HepG2 (cell line): ENCODE measurements around the gene GUCY2C. TPM values are rescaled to one million over a fixed set of nuclear protein-coding genes. Genes with fewer than 3 reads are reported as not detected.

Experiments
- ATAC-seq: fragments of 200-7000 bp; cut with Tn5 transposase; 3 replicates; pipeline ENCODE4 v1.9.1; 2020; ENCODE audit warnings: mild to moderate bottlenecking, moderate library complexity
- BruUV-seq: library from RNA; stranded (reverse); fragments of 400-500 nt; replicated peaks from 2 replicates; lab custom pipeline; 2021; lab: Mats Ljungman, UMichigan
- CTCF ChIA-PET: fragments of 300-600 bp; formaldehyde crosslinking; extraction: SDS; loops from one replicate; lab custom pipeline; 2021; ENCODE audit warnings: low total read pairs, inconsistent platforms, low intra/inter-chr PET ratio; lab: Yijun Ruan, JAX
- POLR2A ChIA-PET: fragments of 350-600 bp; sonication (Branson Sonifier 250); formaldehyde crosslinking; loops from one replicate; lab custom pipeline; 2020; ENCODE audit warnings: antibody characterized with exemption, inconsistent platforms; lab: Yijun Ruan, JAX
- DNase-seq: peaks from one replicate; pipeline ENCODE4 v3.0.0-alpha.2; 2015; ENCODE audit warnings: low spot score
- FAIRE-seq: peaks from 3 replicates; lab custom pipeline; 2011; peaks lifted over from hg19 to GRCh38; lab: Jason Lieb, UNC
- H2AFZ ChIP-seq: one replicate; pipeline ENCODE4 v1.6.1; 2011; ENCODE audit warnings: low read length, inconsistent platforms
- H3K27ac ChIP-seq: fragments of 300-600 bp; 3 replicates; pipeline ENCODE4 v1.8.0; 2011; ENCODE audit warnings: mixed run types, mild to moderate bottlenecking, mixed read lengths, low read length, inconsistent platforms; ENCODE audit not compliant: insufficient read depth; ENCODE audit errors: extremely low read length
- H3K27me3 ChIP-seq, 2 experiments: fragments of 200-600 bp in 1 of 2; 2 replicates in 1 of 2; 3 replicates in 1 of 2; pipeline versions ENCODE4 v1.6.0 to v1.8.0; 2011; ENCODE audit warnings: low read length in 2 of 2, mild to moderate bottlenecking in 2 of 2, moderate library complexity in 2 of 2, inconsistent platforms in 1 of 2; ENCODE audit not compliant: insufficient read depth in 2 of 2, control insufficient read depth in 1 of 2
- H3K36me3 ChIP-seq, 2 experiments: fragments of 200-600 bp in 1 of 2; replicated peaks in 1 of 2; 2 replicates in 1 of 2; 3 replicates in 1 of 2; pipeline versions ENCODE4 v1.5.1 to v1.8.0; 2011; ENCODE audit warnings: low read length in 2 of 2, inconsistent platforms in 1 of 2; ENCODE audit not compliant: insufficient read depth in 2 of 2, control insufficient read depth in 1 of 2
- H3K4me1 ChIP-seq: 2 replicates; pipeline ENCODE4 v1.5.1; 2012; ENCODE audit warnings: low read length, inconsistent platforms; ENCODE audit not compliant: insufficient read depth
- H3K4me2 ChIP-seq: 2 replicates; pipeline ENCODE4 v1.6.0; 2011; ENCODE audit warnings: low read depth, low read length, inconsistent platforms
- H3K4me3 ChIP-seq, 3 experiments: fragments of 200-600 bp in 1 of 3; sonication (generic), shearing (Covaris generic) in 1 of 3; replicated peaks in 1 of 3; 2 replicates each; pipeline ENCODE4 v1.5.1; 2011 to 2016; ENCODE audit warnings: low read length in 3 of 3, inconsistent platforms in 2 of 3, low read depth in 2 of 3, mild to moderate bottlenecking in 2 of 3, control low read depth in 1 of 3, mixed read lengths in 1 of 3; ENCODE audit not compliant: insufficient read depth in 1 of 3
- H3K79me2 ChIP-seq: one replicate; pipeline ENCODE4 v1.6.1; 2011; ENCODE audit warnings: low read length, inconsistent platforms; ENCODE audit not compliant: insufficient read depth
- H3K9ac ChIP-seq: 2 replicates; pipeline ENCODE4 v1.6.0; 2011; ENCODE audit warnings: mild to moderate bottlenecking, low read depth, low read length, inconsistent platforms; ENCODE audit not compliant: insufficient read depth
- H3K9me3 ChIP-seq: 2 replicates; pipeline ENCODE4 v1.5.1; 2012; ENCODE audit warnings: mild to moderate bottlenecking, low read length
- H4K20me1 ChIP-seq: 2 replicates; pipeline ENCODE4 v1.6.0; 2011; ENCODE audit warnings: inconsistent platforms, mild to moderate bottlenecking, low read length, moderate library complexity; ENCODE audit not compliant: insufficient read depth
- BATF2 ChIP-seq: sonication (generic); formaldehyde crosslinking; IDR thresholded peaks from 2 replicates; pipeline ENCODE4 v1.8.0; 2022; ENCODE audit warnings: mild to moderate bottlenecking, missing genetic modification reagents, moderate library complexity
- ERF ChIP-seq: IDR thresholded peaks from 2 replicates; pipeline ENCODE4 v1.6.1; 2018; ENCODE audit warnings: missing biosample characterization, missing genetic modification reagents
- ETS1 ChIP-seq: sonication (generic); formaldehyde crosslinking; IDR thresholded peaks from 2 replicates; pipeline ENCODE4 v1.4.0; 2020; ENCODE audit warnings: missing genetic modification reagents
- GATAD1 ChIP-seq: IDR thresholded peaks from 2 replicates; pipeline ENCODE4 v1.6.1; 2016; ENCODE audit warnings: missing genetic modification reagents, missing compliant biosample characterization
- HNF4A ChIP-seq: sonication (generic); formaldehyde crosslinking; IDR thresholded peaks from 2 replicates; pipeline ENCODE4 v1.4.0; 2020; ENCODE audit warnings: missing genetic modification reagents
- NFIB ChIP-seq: sonication (generic); formaldehyde crosslinking; IDR thresholded peaks from 2 replicates; pipeline ENCODE4 v1.9.0; 2021; ENCODE audit warnings: missing genetic modification reagents, mild to moderate bottlenecking, borderline replicate concordance
- PAX8 ChIP-seq: sonication (generic); formaldehyde crosslinking; IDR thresholded peaks from 2 replicates; pipeline ENCODE4 v1.8.0; 2022; ENCODE audit warnings: mild to moderate bottlenecking, missing genetic modification reagents, borderline replicate concordance
- RBM39 ChIP-seq: fragments of 200-400 bp; formaldehyde crosslinking; IDR thresholded peaks from one replicate; pipeline ENCODE4 v1.6.1; 2018; ENCODE audit warnings: antibody characterized with exemption, mild to moderate bottlenecking, low read depth, low read length; ENCODE audit not compliant: poor library complexity, severe bottlenecking
- SP1 ChIP-seq, 2 experiments: fragments of 450-650 bp in 1 of 2; sonication (generic) in 1 of 2; formaldehyde crosslinking in 1 of 2; IDR thresholded peaks; 2 replicates each; pipeline versions ENCODE4 v1.4.0 to v1.6.1; 2016 to 2020; ENCODE audit warnings: missing genetic modification reagents in 1 of 2
- TCF7 ChIP-seq: sonication (generic); IDR thresholded peaks from 2 replicates; pipeline ENCODE4 v1.6.1; 2016; ENCODE audit warnings: antibody characterized with exemption, low read depth
- UBTF ChIP-seq: sonication (generic); formaldehyde crosslinking; IDR thresholded peaks from 2 replicates; pipeline ENCODE4 v1.4.0; 2020; ENCODE audit warnings: mild to moderate bottlenecking, missing genetic modification reagents
- ZBTB33 ChIP-seq: sonication (generic); formaldehyde crosslinking; IDR thresholded peaks from 2 replicates; pipeline ENCODE4 v1.4.0; 2020; ENCODE audit warnings: missing genetic modification reagents
- ZFP1 ChIP-seq: IDR thresholded peaks from 2 replicates; pipeline ENCODE4 v1.6.1; 2016
- ZNF230 ChIP-seq: sonication (generic); formaldehyde crosslinking; IDR thresholded peaks from 2 replicates; pipeline ENCODE4 v1.4.0; 2020; ENCODE audit warnings: mild to moderate bottlenecking, missing genetic modification reagents
- ZNF326 ChIP-seq: sonication (generic); formaldehyde crosslinking; IDR thresholded peaks from 2 replicates; pipeline ENCODE4 v1.4.0; 2020; ENCODE audit warnings: missing genetic modification reagents, borderline replicate concordance
- ZNF333 ChIP-seq: sonication (generic); formaldehyde crosslinking; IDR thresholded peaks from 2 replicates; pipeline ENCODE4 v1.4.0; 2020; ENCODE audit warnings: mild to moderate bottlenecking, missing genetic modification reagents, borderline replicate concordance
- ZNF414 ChIP-seq: sonication (generic); formaldehyde crosslinking; IDR thresholded peaks from 2 replicates; pipeline ENCODE4 v1.5.0; 2020; ENCODE audit warnings: missing genetic modification reagents
- ZNF484 ChIP-seq: sonication (generic); formaldehyde crosslinking; IDR thresholded peaks from 2 replicates; pipeline ENCODE4 v1.5.1; 2020; ENCODE audit warnings: mild to moderate bottlenecking, low read depth, missing genetic modification reagents, borderline replicate concordance
- ZNF619 ChIP-seq: sonication (generic); formaldehyde crosslinking; IDR thresholded peaks from 2 replicates; pipeline ENCODE4 v1.4.0; 2020; ENCODE audit warnings: mild to moderate bottlenecking, missing genetic modification reagents
- ZNF772 ChIP-seq: sonication (generic); formaldehyde crosslinking; IDR thresholded peaks from 2 replicates; pipeline ENCODE4 v1.5.0; 2020; ENCODE audit warnings: mild to moderate bottlenecking, missing genetic modification reagents
- WGBS: methylation state at CpG from one replicate; pipeline ENCODE4 v1.1.6; 2017; ENCODE audit warnings: low lambda C conversion rate; 5-methylcytosine and 5-hydroxymethylcytosine counted together
- in situ Hi-C: cut with HindIII; loops from 2 replicates; pipeline ENCODE4 v1.10.0; 2017; ENCODE audit warnings: low pct_unique_long_range_greater_than_20kb; ENCODE audit not compliant: extremely low pct_ligation_motif_present
- intact Hi-C: fragments of 100-400 bp; cut with micrococcal nuclease; formaldehyde crosslinking; loops from one replicate; pipeline ENCODE4 v1.10.0; 2022; ENCODE audit not compliant: unreplicated experiment
- polyA plus RNA-seq, 8 experiments: library from polyadenylated mRNA; depleted of rRNA in 3 of 8; stranded (reverse) in 7 of 8; unstranded in 1 of 8; fragments of >200 nt; fragmentation: Illumina TruSeq in 4 of 8; extraction: Trizol in 4 of 8; gene quantifications; 2 replicates each; pipeline versions ENCODE4 v1.2.1 to v1.2.3, GENCODE V29; 2011 to 2016; ENCODE audit warnings: low read depth in 4 of 8, missing spikeins in 1 of 8, mixed read lengths in 1 of 8; ENCODE audit not compliant: insufficient read depth in 1 of 8
- total RNA-seq, 5 experiments: library from RNA; depleted of rRNA; stranded (reverse); fragments of >200 nt; fragmentation: Illumina TruSeq; extraction: Trizol; gene quantifications; 2 replicates each; pipeline ENCODE4 v1.2.3, GENCODE V29; 2016; ENCODE audit warnings: low read depth in 1 of 5

Gene GUCY2C
- total and polyA plus RNA-seq, 2 of the 13 experiments (the other 11 are each of a cell fraction or from before 2014, with no cell fraction given): not detected

GRCh38 chr12:14693116-14693515 is 3.3 kb downstream of the GUCY2C start:
- 37% methylated on average over 5 of the region's 5 CpGs for WGBS
- Histone ChIP-seq H2AFZ (no peak overlapping the region), H3K4me3 (no peak overlapping the region), H3K9ac (no peak overlapping the region), H4K20me1 (no peaks in the 10 kb centered on the region), H3K27ac (no peak overlapping the region), H3K79me2 (no peaks in the 10 kb centered on the region), H3K27me3 (no peaks in the 10 kb centered on the region), H3K36me3 (no peaks in the 10 kb centered on the region), H3K9me3 (no peaks in the 10 kb centered on the region), H3K4me2 (no peak overlapping the region), H3K4me1 (no peaks in the 10 kb centered on the region)
- TF ChIP-seq ZNF484 (CRISPR knock-in tag) (no peak), PAX8 (no peak), ZNF619 (no peak), ZNF772 (CRISPR knock-in tag) (no peak), RBM39 (no peak), ERF (CRISPR knock-in tag) (no peak), UBTF (no peak), HNF4A (CRISPR knock-in tag) (no peak), BATF2 (CRISPR knock-in tag) (no peak), TCF7 (no peak), NFIB (no peak), ZNF333 (CRISPR knock-in tag) (no peak), GATAD1 (CRISPR knock-in tag) (no peak), ETS1 (no peak), ZNF326 (CRISPR knock-in tag) (no peak), ZFP1 (CRISPR knock-in tag) (no peak), SP1 (IDR thresholded peaks at IDR 0.05) (no peak), SP1 (CRISPR knock-in tag; IDR thresholded peaks at IDR 0.05) (no peak), ZBTB33 (CRISPR knock-in tag) (no peak), ZNF230 (CRISPR knock-in tag) (no peak), ZNF414 (CRISPR knock-in tag) (no peak)
- FAIRE-seq: no peak
- no peak for DNase-seq
- no peak for ATAC-seq
- in situ Hi-C loops (no loop called here), intact Hi-C loops (no loop called here)
- POLR2A ChIA-PET: no interaction called here
- CTCF ChIA-PET: no interaction called here
- no TSS peak for BruUV-seq
